GM21447 (cell line): Measurements from ENCODE around the gene KRT9.
"Not testable (repeated sequence)": the region's sequence is repeated elsewhere in the genome, so short reads cannot be mapped to it uniquely, and the experiment has no call there.

Source experiments
- ATAC-seq: cut with Tn5 transposase; IDR thresholded peaks from one replicate; pipeline ENCODE4 v1.9.1; 2021; ENCODE audit not compliant: unreplicated experiment

KRT9 gene

DNA sequence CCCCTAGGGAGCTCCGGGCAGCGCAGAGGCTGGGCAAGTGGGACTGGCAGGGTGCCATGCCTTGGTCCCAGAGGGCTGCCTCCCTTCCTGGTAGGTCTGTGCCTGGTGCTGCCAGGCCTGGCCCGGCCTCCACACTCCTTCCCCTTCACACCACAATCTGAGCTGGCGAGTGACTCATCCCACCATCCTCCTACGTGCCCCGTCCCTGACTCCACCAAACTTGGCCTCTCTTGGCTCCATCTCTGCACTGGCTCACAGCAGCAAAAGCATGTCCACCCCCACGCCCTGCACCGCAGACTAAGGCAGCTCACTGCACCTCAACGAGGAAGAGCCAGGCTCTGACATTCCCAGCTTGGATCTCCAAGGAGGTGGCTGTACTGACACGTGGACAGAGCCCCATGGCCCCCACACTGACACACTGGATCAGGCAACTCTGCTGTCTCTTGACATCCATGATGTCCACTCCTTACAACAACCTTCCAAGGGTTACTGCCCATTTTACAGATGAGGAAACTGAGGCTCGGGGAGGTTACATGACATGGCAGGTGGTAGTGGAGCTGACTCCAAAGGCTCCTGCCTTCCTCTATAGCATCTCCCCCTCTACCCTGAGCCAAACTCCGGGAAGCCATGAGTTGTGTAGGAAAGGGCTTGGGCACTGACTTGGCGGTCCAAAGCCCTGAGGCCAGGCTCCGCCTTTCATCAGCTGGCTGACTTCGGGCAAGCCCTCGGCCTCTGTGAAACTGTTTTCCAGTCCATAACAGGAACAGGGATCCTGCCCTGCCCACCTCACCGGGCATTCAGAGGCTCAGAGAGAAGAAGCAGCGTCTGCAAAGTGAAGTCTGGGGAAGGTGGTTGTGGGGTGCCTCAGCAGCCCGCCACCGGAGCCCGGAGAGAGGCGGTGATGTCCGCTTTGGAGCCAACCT, 23.7 kb downstream of the KRT9 start:
- ATAC-seq: no peak

DNA sequence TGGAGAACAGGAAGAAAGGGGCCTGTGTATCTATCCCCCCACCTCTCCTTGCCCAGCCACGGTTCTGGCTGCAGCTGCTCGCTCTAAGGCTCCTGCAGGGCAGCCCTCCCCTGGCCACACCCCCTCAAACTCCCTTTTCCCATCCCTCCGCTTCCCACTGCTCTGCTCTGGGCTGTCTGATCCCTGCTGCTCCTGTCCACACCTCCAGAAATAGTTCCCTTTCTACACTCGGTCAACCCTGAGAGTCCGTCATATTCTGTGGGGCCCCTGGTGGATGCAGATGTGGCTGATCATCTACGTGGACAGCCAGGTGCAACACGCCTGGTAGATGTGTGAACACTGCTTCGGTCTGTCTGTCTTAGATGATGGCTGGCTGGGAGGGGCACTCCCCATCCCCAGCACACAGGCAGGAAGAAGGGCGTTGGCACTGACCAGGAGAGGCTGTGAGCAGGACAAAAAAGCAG, 24.4 kb downstream of the KRT9 start:
- ATAC-seq: no peak

DNA sequence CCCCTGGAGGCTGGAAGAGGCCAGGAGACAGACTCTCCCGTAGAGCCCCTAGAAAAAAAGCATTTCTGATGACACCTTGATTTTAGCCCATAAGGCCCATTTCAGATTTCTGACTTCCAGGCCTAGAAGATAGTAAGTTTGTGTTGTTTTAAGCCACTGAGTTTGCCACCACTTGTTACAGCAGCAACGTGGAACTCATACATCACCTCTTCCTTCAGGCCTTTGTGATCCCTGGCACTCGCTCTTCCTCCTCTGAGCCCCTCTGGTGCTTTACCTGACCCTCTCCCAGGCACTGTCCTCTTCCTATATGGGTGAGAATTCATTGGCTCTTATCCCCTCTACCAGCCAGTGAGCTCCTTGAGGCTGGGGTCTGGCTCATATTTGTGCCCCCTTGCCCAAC, 25.0 kb downstream of the KRT9 start:
- ATAC-seq: no peak

DNA sequence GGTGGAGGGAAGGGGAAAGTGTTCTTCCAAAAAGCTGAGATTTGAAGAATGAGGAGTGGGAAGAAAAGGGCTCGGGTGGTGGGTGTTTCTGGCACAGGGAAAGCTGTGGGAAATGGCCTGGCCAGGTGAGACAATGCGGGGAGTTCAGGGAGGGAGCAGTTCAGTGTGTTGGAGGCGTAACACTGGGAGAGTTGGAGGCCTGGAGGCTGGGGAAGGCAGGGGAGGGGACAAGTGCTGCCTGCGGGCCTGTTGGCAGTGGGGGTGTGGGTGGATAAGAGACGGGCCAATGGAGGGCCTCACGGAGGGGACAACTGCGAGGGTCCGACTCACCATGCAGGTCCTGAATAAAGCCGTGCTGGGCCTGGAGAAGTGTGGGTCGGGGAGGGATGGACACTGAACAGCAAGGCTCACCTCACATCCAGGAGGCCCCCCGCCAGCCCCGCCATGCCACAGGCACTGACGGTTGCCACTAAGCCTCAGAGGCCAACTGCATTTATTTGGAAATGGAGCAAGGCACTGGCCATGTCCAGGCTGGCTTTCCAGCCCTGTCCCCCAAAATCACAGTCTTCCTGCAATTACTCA, 25.9 kb downstream of the KRT9 start:
- ATAC-seq: no peak

DNA sequence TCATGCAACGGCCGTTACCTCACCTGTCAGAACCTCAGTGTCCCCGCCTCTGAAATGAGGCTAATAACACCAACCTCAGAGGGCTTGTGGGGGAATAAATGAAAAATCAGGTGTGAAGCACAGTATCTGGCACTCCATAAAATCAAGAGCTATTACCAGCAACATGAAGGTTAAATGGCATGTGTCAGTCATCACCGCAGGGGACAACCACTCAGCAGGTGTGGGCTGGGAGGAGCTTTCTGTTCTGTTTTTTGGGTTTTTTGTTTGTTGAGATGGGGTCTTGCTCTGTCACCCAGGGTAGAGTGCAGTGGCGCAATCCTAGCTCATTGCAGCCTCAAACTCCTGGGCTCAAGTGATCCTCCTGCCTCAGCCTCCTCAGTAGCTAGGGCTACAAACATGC, 26.9 kb downstream of the KRT9 start:
- no peak for ATAC-seq

DNA sequence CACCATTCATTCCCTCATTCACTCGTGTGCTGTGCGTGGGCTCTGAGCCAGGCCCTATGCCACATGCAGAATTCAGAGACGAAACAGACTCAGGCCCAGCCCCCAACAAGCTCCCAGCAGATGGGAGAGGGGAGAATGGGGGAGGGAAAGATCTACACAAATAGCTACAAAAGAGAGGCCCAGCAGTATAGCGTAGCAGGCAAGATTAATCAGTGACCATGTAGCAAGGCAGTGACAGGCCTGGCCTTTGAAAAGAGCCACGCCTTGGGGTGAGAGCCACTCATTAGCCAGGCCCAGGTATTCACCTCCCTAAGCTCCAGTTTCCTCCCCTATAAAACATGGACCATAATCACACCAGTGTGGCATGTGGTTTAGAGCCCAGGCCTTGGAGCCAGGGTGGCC, 27.4 kb downstream of the KRT9 start:
- no peak for ATAC-seq

DNA sequence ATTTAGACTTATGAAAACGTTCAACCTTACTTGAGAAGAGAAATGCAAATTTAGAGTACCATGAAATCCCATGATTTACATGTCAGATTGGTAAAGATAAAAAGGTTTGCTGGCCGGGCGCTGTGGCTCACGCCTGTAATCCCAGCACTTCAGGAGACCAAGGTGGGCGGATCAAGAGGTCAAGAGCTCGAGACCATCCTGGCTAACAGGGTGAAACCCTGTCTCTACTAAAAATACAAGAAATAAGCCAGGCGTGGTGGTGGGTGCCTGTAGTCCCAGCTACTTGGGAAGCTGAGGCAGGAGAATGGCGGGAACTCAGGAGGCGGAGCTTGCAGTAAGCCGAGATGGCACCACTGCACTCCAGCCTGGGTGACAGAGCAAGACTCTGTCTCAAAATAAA, 29.1 kb downstream of the KRT9 start:
- ATAC-seq: not testable (repeated sequence)

DNA sequence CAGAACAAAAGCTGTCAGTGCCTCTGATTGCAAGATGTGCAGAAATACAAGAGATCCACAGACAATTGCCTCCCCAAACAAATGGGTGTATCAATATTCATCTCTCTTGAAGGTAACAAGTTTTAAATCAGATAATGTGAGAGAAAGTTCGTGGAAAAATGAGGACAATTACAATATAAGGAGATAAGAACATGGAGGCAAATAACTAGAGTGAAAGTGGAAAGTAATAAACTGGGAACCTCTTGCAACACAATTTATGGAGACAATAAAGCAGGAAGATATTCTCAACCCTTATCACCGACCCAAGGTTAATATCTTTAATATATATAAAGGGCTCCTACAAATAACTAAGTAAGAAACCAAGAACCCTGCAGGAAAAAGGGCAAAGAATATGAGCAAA, 29.5 kb downstream of the KRT9 start:
- no peak for ATAC-seq

DNA sequence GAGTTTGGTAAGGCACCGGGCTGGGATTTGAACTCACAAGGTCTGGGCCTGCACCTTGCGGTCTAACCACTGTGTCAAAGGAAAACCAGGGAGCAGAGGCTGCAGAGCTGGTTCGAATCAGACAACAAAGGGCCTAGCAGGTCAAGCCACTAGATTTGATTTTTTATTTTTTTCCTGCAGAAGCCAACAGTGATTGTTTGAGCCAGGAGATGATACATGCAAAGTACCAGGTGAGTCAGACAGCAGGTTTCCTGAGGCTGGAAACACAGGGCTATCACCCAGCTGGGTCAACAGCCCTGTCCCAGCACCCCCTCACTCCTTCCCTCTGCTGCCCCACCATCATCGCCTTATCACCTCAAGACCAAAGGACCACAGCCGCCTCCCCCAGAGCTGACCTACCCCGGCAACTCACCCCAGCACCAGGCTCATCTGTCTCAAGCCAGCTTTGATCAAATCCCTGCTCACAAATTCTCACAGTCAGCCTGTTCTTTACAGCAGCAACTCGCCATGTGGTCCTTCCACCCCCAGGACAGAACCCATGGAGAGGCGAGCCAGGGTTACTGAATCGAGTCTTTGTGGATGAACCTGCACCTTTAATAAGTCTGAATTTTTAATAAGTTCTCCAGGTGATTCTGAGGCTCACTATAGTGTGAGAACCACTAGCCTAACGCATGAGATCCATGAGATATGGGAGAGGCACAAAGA, 30.8 kb downstream of the KRT9 start:
- ATAC-seq: no peak

DNA sequence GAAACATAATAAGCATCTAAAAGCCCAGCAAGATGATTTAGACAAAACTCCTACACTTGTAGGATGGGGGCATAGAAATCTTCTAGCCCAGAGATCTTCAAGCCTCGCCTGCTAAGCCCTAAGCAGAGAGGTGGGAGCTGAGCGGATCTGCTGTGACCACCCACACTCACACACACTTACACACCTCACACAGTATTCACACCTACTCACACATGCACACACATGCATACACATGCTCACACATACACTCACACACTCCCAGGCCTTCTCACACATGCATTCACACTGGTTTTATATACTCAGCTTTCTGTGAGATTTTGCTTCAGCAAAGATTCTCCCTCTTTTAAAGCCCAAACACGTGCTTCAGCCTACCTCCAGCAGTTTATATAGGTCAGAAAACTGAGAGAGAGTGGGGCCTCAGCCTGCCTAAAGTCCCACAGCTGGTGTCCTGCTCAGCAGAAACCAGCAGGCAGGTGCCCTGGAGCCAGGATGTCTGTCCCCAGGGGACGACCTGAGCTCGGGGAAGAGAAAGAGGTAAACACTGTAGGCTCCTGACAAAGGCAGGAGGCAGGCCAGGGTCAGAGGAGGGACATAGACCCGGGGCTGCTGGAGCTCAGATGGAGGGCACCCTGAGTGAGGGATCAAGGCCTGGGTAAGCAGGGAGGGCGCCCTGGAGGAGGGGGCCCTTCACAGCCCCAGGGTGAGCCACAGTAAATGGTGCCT, 31.7 kb downstream of the KRT9 start:
- ATAC-seq: no peak

DNA sequence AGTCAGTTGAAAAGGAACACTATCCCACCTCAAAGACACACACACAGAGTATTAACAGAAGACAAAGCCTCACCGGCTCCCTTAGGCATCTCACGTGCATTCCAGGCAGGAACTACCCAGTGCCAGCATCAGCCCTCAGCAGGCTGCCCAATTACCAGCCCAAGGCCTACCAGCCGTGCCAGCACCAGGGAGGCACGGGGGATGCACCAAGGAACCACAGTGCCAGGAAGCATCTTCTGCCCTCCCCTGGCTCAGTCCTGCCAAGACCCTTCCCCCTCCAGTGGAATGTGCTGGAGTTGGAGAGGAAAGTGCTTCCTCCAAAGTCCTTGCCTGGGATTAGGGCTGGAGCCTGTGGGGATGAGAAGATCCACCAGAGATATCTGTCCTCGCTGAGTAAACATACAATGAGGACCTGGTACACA, 32.8 kb downstream of the KRT9 start:
- ATAC-seq: no peak

DNA sequence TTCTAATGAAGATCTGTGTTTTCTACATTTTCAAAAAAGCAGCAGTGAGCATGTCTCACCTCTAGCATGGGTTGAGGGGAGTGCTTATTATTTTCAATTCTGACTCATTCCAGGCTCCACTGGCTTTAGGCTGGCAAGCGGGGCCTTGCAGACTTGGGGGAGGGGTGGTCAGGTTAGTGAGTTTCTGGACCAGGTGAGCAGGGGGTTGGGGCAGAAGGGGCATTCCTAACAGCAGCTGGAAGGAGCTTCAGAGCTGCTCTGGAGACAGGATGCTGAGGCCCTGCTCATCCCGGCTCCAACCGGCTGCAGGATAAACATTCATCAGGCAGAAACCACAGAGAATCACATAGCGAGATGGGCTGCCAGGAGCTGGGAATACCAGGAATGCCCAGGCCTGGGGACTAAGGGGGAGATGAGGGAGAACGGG, 33.3 kb downstream of the KRT9 start:
- ATAC-seq: no peak

DNA sequence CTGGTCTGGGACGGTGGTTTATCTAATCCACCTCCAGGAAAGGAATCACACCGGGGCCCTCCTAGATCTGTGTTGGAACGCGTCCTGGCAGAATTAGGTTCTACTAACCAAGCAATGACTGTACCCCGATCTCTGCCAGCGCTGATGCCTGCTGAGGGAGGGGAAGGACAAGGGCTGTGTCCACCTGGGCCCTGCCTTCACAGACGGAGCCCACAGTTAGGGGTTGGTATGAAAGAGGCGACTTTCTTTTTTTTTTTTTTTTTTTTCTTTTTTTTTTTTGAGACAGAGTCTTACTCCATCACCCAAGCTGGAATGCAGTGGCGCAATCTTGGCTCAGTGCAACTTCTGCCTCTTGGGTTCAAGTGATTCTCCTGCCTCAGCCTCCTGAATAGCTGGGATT, 33.9 kb downstream of the KRT9 start:
- no peak for ATAC-seq

DNA sequence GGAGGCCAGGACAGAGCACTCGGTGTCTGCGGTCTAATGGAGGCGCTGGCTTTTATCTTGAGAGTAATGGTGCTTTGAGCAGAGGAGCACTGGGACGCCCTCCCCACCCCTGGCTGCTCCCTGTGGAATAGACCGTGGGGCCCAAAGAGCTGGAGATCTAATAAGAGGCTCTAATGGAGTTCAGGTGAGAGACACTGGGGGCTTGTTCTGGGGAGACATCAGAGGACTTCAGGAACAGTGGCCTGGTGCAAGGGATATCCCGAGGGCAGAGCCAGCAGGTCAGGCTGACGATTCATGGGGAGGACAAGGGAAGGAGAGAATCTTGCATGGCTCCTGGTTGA, 34.3 kb downstream of the KRT9 start:
- no peak for ATAC-seq

DNA sequence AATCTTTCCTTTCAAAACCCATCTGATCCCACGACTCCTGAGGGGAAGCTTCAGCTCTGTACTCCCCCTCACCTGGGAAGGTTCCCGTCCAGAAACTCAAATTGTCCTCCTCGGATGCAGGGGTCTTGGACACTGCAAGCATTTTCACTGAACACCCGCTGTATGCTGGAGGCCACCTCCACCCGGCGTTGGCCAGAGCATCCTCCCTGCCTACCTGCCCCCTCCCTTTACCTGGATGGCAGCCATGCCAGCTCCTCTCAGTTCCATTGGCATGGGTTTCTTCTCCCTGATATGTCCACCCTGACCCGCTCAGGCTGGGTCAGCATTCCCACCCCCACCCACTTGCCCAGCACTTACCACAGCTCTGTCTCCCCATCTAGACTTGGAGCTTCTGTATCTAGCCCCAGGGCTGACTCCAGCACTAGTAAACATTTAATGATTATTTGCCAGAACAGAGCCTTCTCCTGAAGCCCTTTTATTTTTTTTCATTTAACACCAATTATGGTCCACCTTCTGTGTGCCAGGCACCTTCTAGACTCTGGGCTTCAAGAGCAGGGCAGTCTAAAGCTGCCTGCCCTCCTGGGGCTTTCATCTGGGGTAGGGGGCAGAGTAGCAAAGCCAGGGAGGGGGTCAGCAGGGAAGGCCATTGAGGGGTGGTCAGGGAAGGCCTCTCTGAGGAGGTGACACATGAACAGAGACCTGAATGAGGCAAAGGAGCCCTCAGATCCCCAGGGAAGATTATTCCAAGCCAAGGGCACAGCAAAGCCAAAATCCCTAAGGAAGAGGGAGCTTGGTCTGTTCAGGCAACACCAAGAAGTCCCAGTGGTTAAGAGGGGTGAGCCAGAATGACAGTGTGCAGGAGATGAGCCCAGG, 34.9 kb downstream of the KRT9 start:
- no peak for ATAC-seq

DNA sequence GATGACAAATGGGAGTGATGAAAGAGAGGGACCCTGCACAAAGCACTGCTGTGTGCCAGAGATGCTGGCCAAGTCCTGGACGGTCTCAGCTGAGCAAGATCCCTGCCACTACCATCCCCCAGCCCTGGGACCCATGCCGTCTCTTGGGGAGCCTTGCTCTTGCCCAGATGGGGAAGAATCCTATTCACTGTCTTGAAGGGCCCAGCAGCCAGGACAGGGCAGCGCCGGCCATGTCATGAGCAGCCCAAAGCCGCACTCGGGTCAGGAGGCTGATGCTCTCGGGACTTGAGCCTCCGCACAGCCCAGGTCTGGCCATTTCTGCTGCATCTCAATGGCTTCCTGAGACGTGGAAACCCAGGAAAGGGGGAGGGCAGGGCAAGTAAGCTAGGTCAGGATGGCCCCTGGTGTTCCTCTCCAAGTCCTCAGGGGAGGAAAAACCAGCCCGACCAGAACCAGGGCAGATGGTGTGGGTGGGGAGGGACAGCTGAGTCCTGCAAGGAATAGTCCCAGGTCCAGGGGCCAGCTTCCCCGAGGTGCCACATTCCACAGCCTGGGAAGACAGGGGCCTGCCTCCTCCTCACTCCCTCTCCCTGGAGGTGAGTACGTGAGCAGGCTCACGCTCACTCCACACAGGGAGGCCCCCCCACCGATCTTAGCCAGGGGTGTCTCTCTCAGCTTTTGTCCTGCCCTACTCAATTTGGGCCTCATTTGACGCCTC, 35.9 kb downstream of the KRT9 start:
- ATAC-seq: no peak

DNA sequence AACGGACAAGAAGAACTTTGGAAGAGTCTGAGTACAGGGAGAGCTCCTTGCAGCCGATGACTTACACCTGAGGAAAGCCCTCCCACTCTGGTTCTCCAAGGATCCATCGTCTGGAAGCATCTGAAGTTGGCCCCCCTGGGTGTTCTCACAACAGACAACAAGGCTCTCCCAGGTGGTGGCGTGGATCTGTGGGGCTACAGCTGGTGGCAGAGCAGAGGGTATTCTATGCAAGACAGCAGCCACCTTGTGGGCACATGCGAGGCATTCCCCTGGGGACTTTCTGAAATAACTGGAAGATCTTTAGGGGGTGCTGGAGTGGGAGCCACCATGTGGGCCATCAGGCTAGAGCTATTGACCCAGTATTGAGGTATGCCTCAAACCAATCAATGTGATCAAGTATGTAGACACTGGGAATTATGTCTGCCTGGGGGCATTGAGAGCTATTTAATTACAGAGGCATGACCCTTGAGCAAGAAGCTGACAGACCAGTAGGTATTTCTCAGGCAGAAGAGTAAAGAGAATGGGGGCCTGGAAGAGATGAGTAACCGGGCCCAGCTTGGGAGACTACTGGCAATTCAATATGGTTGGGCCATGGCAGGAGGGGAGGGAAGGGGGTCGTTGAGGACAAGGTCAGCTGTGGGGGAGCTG, 36.8 kb downstream of the KRT9 start:
- no peak for ATAC-seq

DNA sequence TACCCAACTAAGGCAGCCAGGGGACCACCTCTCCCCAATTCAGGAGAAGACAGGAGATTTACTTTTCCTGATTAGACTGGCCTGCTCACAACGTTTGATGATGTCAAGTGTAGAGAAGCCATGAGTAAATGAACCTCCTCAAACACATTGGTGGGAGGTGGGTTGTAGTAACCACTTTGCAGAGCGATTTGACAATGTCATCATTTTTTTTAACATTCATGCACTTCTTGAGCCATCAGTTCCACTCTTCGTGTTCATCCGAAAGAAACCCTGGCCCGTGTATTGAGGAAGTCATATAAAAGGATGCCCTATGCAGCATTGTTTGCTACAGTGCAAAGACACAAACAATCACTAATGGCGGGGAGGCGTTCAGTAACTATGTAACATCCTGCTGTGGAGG, 38.2 kb downstream of the KRT9 start:
- ATAC-seq: no peak

DNA sequence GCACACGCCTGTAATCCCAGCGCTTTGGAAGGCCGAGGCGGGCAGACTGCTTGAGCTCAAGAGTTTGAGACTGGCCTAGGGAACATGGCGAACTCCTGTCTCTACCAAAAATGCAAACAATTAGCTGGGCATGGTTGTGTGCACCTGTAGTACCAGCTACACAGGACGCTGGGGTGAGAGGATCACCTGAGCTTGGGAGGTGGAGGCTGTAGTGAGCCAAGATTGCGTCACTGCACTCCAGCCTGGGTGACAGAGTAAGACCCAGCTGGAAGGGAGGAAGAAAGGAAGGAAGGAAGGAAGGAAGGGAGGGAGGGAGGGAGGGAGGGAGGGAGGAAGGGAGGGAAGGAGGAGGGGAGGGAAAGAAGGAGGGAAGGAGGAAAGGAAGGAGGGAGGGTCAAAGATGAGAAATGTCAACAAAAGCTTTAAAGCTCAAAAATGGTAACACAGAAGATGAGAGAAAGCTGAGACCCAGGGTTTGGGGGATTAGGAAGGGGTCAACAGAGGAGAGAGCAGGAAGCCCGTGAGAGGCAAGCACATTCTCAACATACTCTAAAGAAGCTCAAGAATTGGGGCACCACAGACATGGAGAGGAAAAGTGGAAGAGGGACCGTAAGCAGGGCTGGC, 38.8 kb downstream of the KRT9 start:
- ATAC-seq: no peak
